ENCODE data around the gene LRRC32.
A peak's percentile ranks its signal among the peaks of the same experiment; 100 is the strongest.
"Not testable (repeated sequence)": the region's sequence is repeated elsewhere in the genome, so short reads cannot be mapped to it uniquely, and the experiment has no call there.

The LRRC32 gene

GRCh38 chr11:76629116-76629852, 41.3 kb downstream of the LRRC32 start:
- no peak for DNase-seq (ENCODE audit: low spot score)

- DNase-seq (ENCODE audit: low spot score), result no peak
These were observed 42.1 kb downstream of the LRRC32 start for GRCh38 chr11:76628408-76628947.

GRCh38 chr11:76627606-76628005, 42.9 kb downstream of the LRRC32 start:
- no peak for DNase-seq (ENCODE audit: low spot score)

- DNase-seq (ENCODE audit: low spot score), result no peak
These were observed 43.6 kb downstream of the LRRC32 start for GRCh38 chr11:76626921-76627401.

GRCh38 chr11:76626266-76626665, 44.3 kb downstream of the LRRC32 start:
- DNase-seq (ENCODE audit: low spot score), result no peak

GRCh38 chr11:76625472-76626186, 44.9 kb downstream of the LRRC32 start:
- DNase-seq (ENCODE audit: low spot score), result no peak

GRCh38 chr11:76624500-76625379, 45.8 kb downstream of the LRRC32 start:
- DNase-seq (ENCODE audit: low spot score), result no peak

GRCh38 chr11:76623884-76624419, 46.6 kb downstream of the LRRC32 start:
- no peak for DNase-seq (ENCODE audit: low spot score)

- no peak for DNase-seq (ENCODE audit: low spot score)
These were observed 47.2 kb downstream of the LRRC32 start for GRCh38 chr11:76623171-76623883.

- no peak for DNase-seq (ENCODE audit: low spot score)
These were observed 48.0 kb downstream of the LRRC32 start for GRCh38 chr11:76622493-76623094.

- DNase-seq (ENCODE audit: low spot score), result no peak
These were observed 48.7 kb downstream of the LRRC32 start for GRCh38 chr11:76621868-76622267.

- no peak for DNase-seq (ENCODE audit: low spot score)
These were observed 49.1 kb downstream of the LRRC32 start for GRCh38 chr11:76621466-76621865.

- no peak for DNase-seq (ENCODE audit: low spot score)
These were observed 50.1 kb downstream of the LRRC32 start for GRCh38 chr11:76620489-76620888.

- DNase-seq (ENCODE audit: low spot score), result not testable (repeated sequence)
These were observed 50.7 kb downstream of the LRRC32 start for GRCh38 chr11:76619801-76620200.

- DNase-seq (ENCODE audit: low spot score), result no peak
These were observed 52.8 kb downstream of the LRRC32 start for GRCh38 chr11:76617553-76618265.

- DNase-seq (ENCODE audit: low spot score), result no peak
These were observed 53.6 kb downstream of the LRRC32 start for GRCh38 chr11:76616676-76617552.

GRCh38 chr11:76615950-76616349, 54.6 kb downstream of the LRRC32 start:
- peak; percentile 39 for DNase-seq (ENCODE audit: low spot score)

GRCh38 chr11:76614471-76615179, 55.9 kb downstream of the LRRC32 start:
- no peak for DNase-seq (ENCODE audit: low spot score)

All from Ammon's horn (tissue), 1 donor.